H9 (cell line): ENCODE data around the gene CFC1B. TPM values are rescaled to one million over a fixed set of nuclear protein-coding genes. Genes with fewer than 3 reads are reported as not detected.

ENCODE experiments used
- total RNA-seq: library from RNA; stranded (reverse); gene quantifications from 2 replicates; pipeline ENCODE4 v1.2.1, GENCODE V29; 2021

Gene CFC1B
- total RNA-seq, 1 experiment from 2014 or later = not detected

Other genes with a start within 250 kb of the CFC1B start
- gene IMP4, start 178.3 kb upstream of the CFC1B start, total RNA-seq = 92.9 and 101 TPM in 2 replicates
- 13.0 and 16.3 TPM in 2 replicates for gene PTPN18, start 165.2 kb upstream of the CFC1B start, total RNA-seq
- gene POTEI, start 11.9 kb upstream of the CFC1B start, total RNA-seq = 0.99 and 1.2 TPM in 2 replicates
- gene CFC1, start 78.4 kb downstream of the CFC1B start, total RNA-seq = 0.22 TPM in 1 of 2 replicates, not detected in the other
- gene POTEJ, start 90.2 kb downstream of the CFC1B start, total RNA-seq = not detected in 2 replicates
- gene GPR148, start 207.8 kb downstream of the CFC1B start, total RNA-seq = not detected in 2 replicates
- gene AMER3, start 234.3 kb downstream of the CFC1B start, total RNA-seq = 0.59 TPM in 2 replicates